Measurements from ENCODE around the gene ABCB8. TPM values are rescaled to one million over a fixed set of nuclear protein-coding genes. Genes with fewer than 3 reads are reported as not detected.

ABCB8 gene
- total and polyA plus RNA-seq, 9 of the 15 experiments (the other 6 are each of a cell fraction or from before 2014, with no cell fraction given), result 7.6 to 106 (median 36.3) TPM

GRCh38 chr7:151082141-151083070 lies 54.2 kb downstream of the ABCB8 start (continued):
- TF ChIP-seq RBM15 (IDR thresholded peaks at IDR 0.05; ENCODE audit: insufficient read depth, low read length) (no peak), DDX20 (tag; IDR thresholded peaks at IDR 0.05; ENCODE audit: low read depth) (no peak), NFE2 (IDR thresholded peaks at IDR 0.05; ENCODE audit: low read depth) (no peak), ZNF197 (CRISPR knock-in tag; IDR thresholded peaks at IDR 0.05; ENCODE audit: low read depth) (no peak), SRSF3 (IDR thresholded peaks at IDR 0.05; ENCODE audit: insufficient read depth, low read length) (0 out of 2 replicates have a peak, but pooled peaks have one; percentile 24), POLR2AphosphoS5 (IDR thresholded peaks at IDR 0.05; ENCODE audit: control insufficient read depth, insufficient read depth, low read depth, low read length) (peak; percentile 16; the same call in 1 of the 2 replicates), CTBP1 (IDR thresholded peaks at IDR 0.05; ENCODE audit: borderline replicate concordance) (0 out of 2 replicates have a peak, but pooled peaks have one; percentile 16), CCNT2 (IDR thresholded peaks at IDR 0.05; ENCODE audit: borderline replicate concordance, extremely low read depth, insufficient read length, low read depth, low read length) (no peak), ETV6 (IDR thresholded peaks at IDR 0.05; ENCODE audit: borderline replicate concordance in 1 of 2, low read depth in 2 of 2, low read length in 1 of 2) (no peak), ETV6 (CRISPR knock-in tag; IDR thresholded peaks at IDR 0.05; ENCODE audit: borderline replicate concordance) (no peak), SIN3A (IDR thresholded peaks at IDR 0.05; ENCODE audit: borderline replicate concordance in 2 of 2, control insufficient read depth in 1 of 2, low read depth in 2 of 2, low read length in 2 of 2) (no peak), ZNF12 (CRISPR knock-in tag; IDR thresholded peaks at IDR 0.05) (no peak), IFI16 (CRISPR knock-in tag; IDR thresholded peaks at IDR 0.05) (no peak), RB1 (IDR thresholded peaks at IDR 0.05; ENCODE audit: low read depth) (no peak), ZFPM2 (CRISPR knock-in tag; IDR thresholded peaks at IDR 0.05) (no peak), RREB1 (CRISPR knock-in tag; IDR thresholded peaks at IDR 0.05) (0 out of 2 replicates have a peak, but pooled peaks have one; percentile 46), FOS (IDR thresholded peaks at IDR 0.05; ENCODE audit: extremely low read depth, insufficient read length) (no peak)
- TF ChIP-seq, protein P1, sequence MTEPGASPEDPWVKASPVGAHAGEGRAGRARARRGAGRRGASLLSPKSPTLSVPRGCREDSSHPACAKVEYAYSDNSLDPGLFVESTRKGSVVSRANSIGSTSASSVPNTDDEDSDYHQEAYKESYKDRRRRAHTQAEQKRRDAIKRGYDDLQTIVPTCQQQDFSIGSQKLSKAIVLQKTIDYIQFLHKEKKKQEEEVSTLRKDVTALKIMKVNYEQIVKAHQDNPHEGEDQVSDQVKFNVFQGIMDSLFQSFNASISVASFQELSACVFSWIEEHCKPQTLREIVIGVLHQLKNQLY (CRISPR knock-in tag; conservative IDR thresholded peaks at IDR 0.05), result no peak
- TF ChIP-seq, protein P2, sequence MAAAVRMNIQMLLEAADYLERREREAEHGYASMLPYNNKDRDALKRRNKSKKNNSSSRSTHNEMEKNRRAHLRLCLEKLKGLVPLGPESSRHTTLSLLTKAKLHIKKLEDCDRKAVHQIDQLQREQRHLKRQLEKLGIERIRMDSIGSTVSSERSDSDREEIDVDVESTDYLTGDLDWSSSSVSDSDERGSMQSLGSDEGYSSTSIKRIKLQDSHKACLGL (CRISPR knock-in tag; IDR thresholded peaks at IDR 0.05; ENCODE audit: borderline replicate concordance, poor library complexity, severe bottlenecking), result no peak

Measured in K562 (cell line).